Fibroblast of mammary gland (primary cell): ENCODE measurements around the gene KLHL25.

Experiments used
- DNase-seq: peaks from one replicate; pipeline ENCODE4 v3.0.0-alpha.2; 2010; ENCODE audit warnings: low read depth
- H3K4me3 ChIP-seq: 2 replicates; pipeline ENCODE4 v1.5.1; 2011; ENCODE audit warnings: low read depth, mild to moderate bottlenecking, low read length, moderate library complexity; ENCODE audit not compliant: control insufficient read depth
- CTCF ChIP-seq: conservative IDR thresholded peaks from 2 replicates; pipeline ENCODE4 v1.5.1; 2011; ENCODE audit warnings: low read depth, low read length, inconsistent platforms; ENCODE audit not compliant: control insufficient read depth, insufficient read depth

Gene KLHL25

GRCh38 chr15:85718271-85718971 is 76.3 kb downstream of the KLHL25 start:
- no peak for TF ChIP-seq CTCF
- no peak overlapping the region for H3K4me3 ChIP-seq
- DNase-seq = no peak

- TF ChIP-seq CTCF = no peak
- DNase-seq = no peak
- no peak overlapping the region for H3K4me3 ChIP-seq
Observed at GRCh38 chr15:85717212-85717611, 77.5 kb downstream of the KLHL25 start.

- no peak overlapping the region for H3K4me3 ChIP-seq
- no peak for DNase-seq
- TF ChIP-seq CTCF = no peak
Observed at GRCh38 chr15:85716261-85716660, 78.5 kb downstream of the KLHL25 start.

GRCh38 chr15:85711580-85712192 is 83.0 kb downstream of the KLHL25 start:
- DNase-seq = peak; percentile 34
- no peak overlapping the region for H3K4me3 ChIP-seq
- TF ChIP-seq CTCF = no peak

- H3K4me3 ChIP-seq = no peak overlapping the region
- DNase-seq = no peak
- TF ChIP-seq CTCF = no peak
Observed at GRCh38 chr15:85710340-85710842, 84.3 kb downstream of the KLHL25 start.
